OCI-LY7 (cell line): ENCODE results near the gene ZNF836.

ENCODE experiments used
- CTCF ChIP-seq: fragments of 200-600 bp; sonication (generic); conservative IDR thresholded peaks from 2 replicates; pipeline ENCODE4 v1.5.1; 2014; ENCODE audit warnings: mild to moderate bottlenecking, antibody characterized with exemption, low read length, moderate library complexity, mixed read lengths
- EZH2phosphoT487 ChIP-seq: fragments of 200-600 bp; sonication (generic); IDR thresholded peaks from 2 replicates; pipeline ENCODE4 v1.6.1; 2018; ENCODE audit warnings: low read depth, borderline replicate concordance, mild to moderate bottlenecking, mixed run types, antibody characterized with exemption, low read length, moderate library complexity, mixed read lengths

GRCh38 chr19:52206481-52206880 is 35.1 kb upstream of the ZNF836 start:
- TF ChIP-seq CTCF = no peak
- no peak for TF ChIP-seq EZH2phosphoT487
